Right lobe of liver (tissue), 6 donors: ENCODE data around the gene CBX3. TPM values are rescaled to one million over a fixed set of nuclear protein-coding genes. Genes with fewer than 3 reads are reported as not detected.

Experiments used
- ATAC-seq, 4 donors: fragments of 200-7000 bp; cut with Tn5 transposase; one replicate each; pipeline ENCODE4 v1.9.1; 2020; ENCODE audit warnings: mild to moderate bottlenecking in 4 of 4, moderate library complexity in 4 of 4
- DNase-seq, 3 donors: peaks; one replicate each; pipeline ENCODE4 v3.0.0-alpha.2; 2020
- H3K27ac ChIP-seq, 3 donors: fragments of 200-600 bp; one replicate each; pipeline ENCODE4 v1.8.0; 2022
- H3K27me3 ChIP-seq, 2 donors: fragments of 200-600 bp; one replicate each; pipeline ENCODE4 v1.8.0; 2022
- H3K36me3 ChIP-seq, 4 donors: fragments of 200-600 bp; sonication (generic) in 1 of 4; one replicate each; pipeline versions ENCODE4 v1.5.1 to v1.8.0; 2017 to 2022; ENCODE audit warnings: control low read depth in 1 of 4
- H3K4me1 ChIP-seq, 4 donors: fragments of 200-600 bp; sonication (generic) in 1 of 4; one replicate each; pipeline versions ENCODE4 v1.5.1 to v1.8.0; 2017 to 2022; ENCODE audit warnings: control low read depth in 1 of 4
- H3K4me3 ChIP-seq, 3 donors: fragments of 200-600 bp; one replicate each; pipeline ENCODE4 v1.8.0; 2022
- H3K9me3 ChIP-seq, 4 donors: fragments of 200-600 bp; sonication (generic) in 1 of 4; one replicate each; pipeline versions ENCODE4 v1.5.1 to v1.8.0; 2017 to 2022; ENCODE audit warnings: control low read depth in 1 of 4
- POLR2A ChIP-seq: fragments of 450-650 bp; IDR thresholded peaks from one replicate; pipeline ENCODE4 v1.6.1; 2017; ENCODE audit warnings: antibody characterized with exemption, mild to moderate bottlenecking
- whole genome bisulfite sequencing: methylation state at CpG from one replicate; pipeline ENCODE4 v1.1.6; 2018; ENCODE audit warnings: low coverage, low lambda C conversion rate; ENCODE audit not compliant: insufficient coverage; ENCODE audit errors: missing lambda C conversion rate; 5-methylcytosine and 5-hydroxymethylcytosine counted together
- intact Hi-C, 2 donors: fragments of 100-400 bp; cut with DNase I; formaldehyde crosslinking; loops; one replicate each; pipeline versions ENCODE4 v1.11.2 to v1.14.1; 2022
- total RNA-seq, 6 experiments: library from RNA; depleted of rRNA in 2 of 6; stranded (reverse); fragments of >200 nt in 2 of 6; fragmentation: NEBNext Ultra II Directional in 3 of 6; extraction: Animal tissue kit (Norgen Biotek cat#: 25700) in 3 of 6; gene quantifications; one replicate each; pipeline versions ENCODE4 v1.1.0 to v1.2.4, GENCODE V29; 2016 to 2023
- TF ChIP-seq, protein P1 (sequence below), 4 donors: fragments of 200-600 bp in 3 of 4; fragments of 450-650 bp in 1 of 4; IDR thresholded peaks; one replicate each; pipeline versions ENCODE4 v1.5.1 to v1.8.0; 2016 to 2022; ENCODE audit warnings: antibody characterized with exemption in 4 of 4, mild to moderate bottlenecking in 2 of 4
- donor health status: DM: no; HTN: yes; CAD: no.
- donor health status: DM: no; HTN: no; CAD: no.
- donor health status: DM: no; HTN: no; CAD: no.
- donor health status: DM: no; HTN: yes; CAD: no.
- donor health status: DM: no; HTN: yes; CAD: no.

Gene CBX3
- total RNA-seq, 6 experiments from 2014 or later: 26.4 to 42.1 (median 40.5) TPM

DNA sequence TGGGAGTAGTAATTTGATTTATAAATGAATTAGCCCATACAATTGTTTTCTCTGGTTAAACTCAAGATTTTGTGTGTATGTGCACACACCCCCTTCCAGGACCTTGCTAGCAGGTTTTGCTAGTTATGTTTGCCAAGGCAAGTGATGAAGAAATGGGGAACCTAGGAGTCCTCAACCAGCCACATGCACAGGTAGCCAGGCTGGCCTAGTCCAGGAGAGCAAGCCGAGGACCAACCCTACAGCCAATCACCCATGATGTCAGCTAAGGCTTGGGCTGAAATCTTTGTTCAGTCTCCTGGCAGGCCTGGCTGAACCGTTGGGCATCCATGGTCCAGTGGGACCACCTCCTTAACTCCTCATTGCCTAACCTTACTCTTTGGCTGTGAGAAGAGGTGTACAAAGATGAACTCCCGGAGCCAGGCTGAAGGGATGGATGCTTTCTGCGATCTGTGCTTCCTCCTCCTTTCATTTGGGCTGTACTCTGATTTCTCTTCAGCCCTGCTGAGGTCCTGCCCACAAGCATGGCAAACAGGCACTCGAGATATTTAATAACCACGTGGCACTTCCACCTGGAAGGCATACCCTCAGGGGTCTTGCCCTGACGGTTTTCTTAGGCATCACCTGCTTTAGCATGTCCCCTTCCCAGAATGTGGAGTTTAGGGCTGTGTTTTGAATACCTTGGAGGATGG, 23.1 kb upstream of the CBX3 start:
- no peak overlapping the region for H3K4me3 ChIP-seq
- H3K4me1 ChIP-seq: peaks cover 0 to 6% (median 0%) of the 10 kb centered on the region in 4 donors
- WGBS: 92% methylated on average over 4 of the region's 7 CpGs
- no peak for DNase-seq
- H3K27me3 ChIP-seq: no peaks in the 10 kb centered on the region
- no peaks in the 10 kb centered on the region for H3K9me3 ChIP-seq
- intact Hi-C loops: no loop called here
- peak; percentile 4 to 11 (median 6) for ATAC-seq
- H3K36me3 ChIP-seq: no peaks in the 10 kb centered on the region
- no peak overlapping the region for H3K27ac ChIP-seq
- TF ChIP-seq, protein P1, sequence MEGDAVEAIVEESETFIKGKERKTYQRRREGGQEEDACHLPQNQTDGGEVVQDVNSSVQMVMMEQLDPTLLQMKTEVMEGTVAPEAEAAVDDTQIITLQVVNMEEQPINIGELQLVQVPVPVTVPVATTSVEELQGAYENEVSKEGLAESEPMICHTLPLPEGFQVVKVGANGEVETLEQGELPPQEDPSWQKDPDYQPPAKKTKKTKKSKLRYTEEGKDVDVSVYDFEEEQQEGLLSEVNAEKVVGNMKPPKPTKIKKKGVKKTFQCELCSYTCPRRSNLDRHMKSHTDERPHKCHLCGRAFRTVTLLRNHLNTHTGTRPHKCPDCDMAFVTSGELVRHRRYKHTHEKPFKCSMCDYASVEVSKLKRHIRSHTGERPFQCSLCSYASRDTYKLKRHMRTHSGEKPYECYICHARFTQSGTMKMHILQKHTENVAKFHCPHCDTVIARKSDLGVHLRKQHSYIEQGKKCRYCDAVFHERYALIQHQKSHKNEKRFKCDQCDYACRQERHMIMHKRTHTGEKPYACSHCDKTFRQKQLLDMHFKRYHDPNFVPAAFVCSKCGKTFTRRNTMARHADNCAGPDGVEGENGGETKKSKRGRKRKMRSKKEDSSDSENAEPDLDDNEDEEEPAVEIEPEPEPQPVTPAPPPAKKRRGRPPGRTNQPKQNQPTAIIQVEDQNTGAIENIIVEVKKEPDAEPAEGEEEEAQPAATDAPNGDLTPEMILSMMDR (IDR thresholded peaks at IDR 0.05): no peak
- TF ChIP-seq POLR2A: no peak

DNA sequence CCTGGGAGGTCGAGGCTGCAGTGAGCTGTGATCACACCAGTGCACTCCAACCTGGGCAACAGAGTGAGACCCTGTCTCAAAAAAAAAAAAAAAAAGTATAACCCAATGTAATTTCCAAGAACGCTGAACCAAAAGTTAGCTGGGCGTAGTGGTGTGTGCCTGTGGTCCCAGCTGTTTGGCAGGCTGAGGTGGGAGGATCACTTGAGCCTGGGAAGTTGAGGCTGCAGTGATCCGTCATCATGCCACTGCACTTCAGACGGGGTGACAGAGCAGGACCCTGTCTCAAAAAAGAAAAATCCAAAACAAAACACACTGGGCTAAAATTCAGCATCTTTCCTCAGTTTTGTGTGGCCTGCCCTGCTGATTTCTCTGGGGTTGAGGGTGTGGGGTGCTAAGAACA, 22.1 kb upstream of the CBX3 start:
- Histone ChIP-seq H3K4me3 (no peak overlapping the region), H3K36me3 (no peaks in the 10 kb centered on the region), H3K9me3 (no peaks in the 10 kb centered on the region), H3K27ac (no peak overlapping the region), H3K4me1 (peaks cover 0 to 15% (median 0%) of the 10 kb centered on the region in 4 donors), H3K27me3 (no peaks in the 10 kb centered on the region)
- no peak for ATAC-seq
- 62% methylated on average over 5 of the region's 5 CpGs for WGBS
- intact Hi-C loops: no loop called here
- TF ChIP-seq POLR2A: no peak
- TF ChIP-seq, protein P1 (IDR thresholded peaks at IDR 0.05): no peak
- DNase-seq: no peak

DNA sequence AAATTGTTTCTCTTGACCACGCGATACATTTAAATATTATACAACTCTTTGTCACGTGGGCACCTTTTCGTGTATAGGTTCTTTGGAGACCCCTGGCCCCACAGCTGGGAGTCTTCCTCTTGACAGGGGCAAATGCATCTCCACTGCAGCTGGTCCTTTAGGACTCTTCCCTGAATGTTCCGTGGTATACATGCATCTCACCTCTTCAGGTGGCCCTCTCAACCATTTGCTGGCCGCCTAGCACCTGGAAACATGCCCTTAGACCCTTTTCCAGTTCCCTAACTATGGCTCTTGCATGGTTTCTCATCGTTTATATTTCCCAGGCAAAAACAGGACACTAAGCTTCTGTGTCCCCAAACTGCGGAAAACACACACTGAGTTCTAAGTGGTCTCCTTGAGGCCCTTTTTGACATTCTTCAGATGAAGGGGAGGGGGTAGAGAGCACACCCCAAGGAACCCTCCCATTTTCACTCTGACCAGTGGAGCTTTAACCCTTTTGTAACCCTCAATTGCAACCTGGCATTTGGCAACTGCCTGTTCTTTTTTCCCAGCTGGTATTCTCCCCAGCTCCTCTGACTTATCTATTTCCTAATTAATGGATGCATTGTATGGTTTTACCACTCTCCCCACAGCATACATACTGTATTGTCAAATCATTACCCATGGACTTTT, 21.6 kb upstream of the CBX3 start:
- intact Hi-C loops: no loop called here
- no peaks in the 10 kb centered on the region for H3K36me3 ChIP-seq
- H3K4me3 ChIP-seq: no peak overlapping the region
- no peak for TF ChIP-seq POLR2A
- TF ChIP-seq, protein P1 (IDR thresholded peaks at IDR 0.05): no peak
- ATAC-seq (peak; percentile 6 to 11 (median 8)), DNase-seq (no peak)
- no peaks in the 10 kb centered on the region for H3K27me3 ChIP-seq
- peaks cover 0 to 19% (median 0%) of the 10 kb centered on the region in 4 donors for H3K4me1 ChIP-seq
- WGBS: 17% methylated on average over 7 of the region's 8 CpGs
- H3K27ac ChIP-seq: no peak overlapping the region
- H3K9me3 ChIP-seq: no peaks in the 10 kb centered on the region

DNA sequence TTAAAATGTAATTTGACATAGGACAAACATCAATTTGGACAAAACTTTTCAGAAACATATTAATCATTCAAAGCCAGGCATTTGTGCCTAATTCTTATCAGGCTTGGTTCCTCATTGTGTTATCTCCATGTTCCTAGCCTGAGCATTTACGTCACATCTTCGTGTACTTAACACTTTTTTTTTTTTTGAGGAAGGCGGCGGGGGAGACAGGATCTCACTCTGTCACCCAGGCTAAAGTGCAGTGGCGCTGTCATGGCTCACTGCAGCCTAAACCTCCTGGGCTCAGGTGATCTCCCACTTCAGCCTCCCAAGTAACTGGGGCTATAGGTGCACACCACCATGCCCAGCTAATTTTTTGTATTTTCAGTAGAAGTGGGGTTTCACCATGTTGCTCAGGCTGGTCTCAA, 20.8 kb upstream of the CBX3 start:
- ATAC-seq: peak; percentile 6 to 35 (median 18)
- TF ChIP-seq POLR2A: no peak
- TF ChIP-seq, protein P1 (IDR thresholded peaks at IDR 0.05): no peak
- Histone ChIP-seq H3K27me3 (no peaks in the 10 kb centered on the region), H3K36me3 (no peaks in the 10 kb centered on the region), H3K4me1 (peaks cover 0 to 23% (median 0%) of the 10 kb centered on the region in 4 donors), H3K9me3 (no peaks in the 10 kb centered on the region), H3K27ac (no peak overlapping the region), H3K4me3 (no peak overlapping the region)
- intact Hi-C loops: no loop called here
- DNase-seq: no peak
- 29% methylated on average over 5 of the region's 5 CpGs for WGBS
